Measurements from ENCODE around the gene SRPK2. TPM values are rescaled to one million over a fixed set of nuclear protein-coding genes. Genes with fewer than 3 reads are reported as not detected.
"Not testable (repeated sequence)": the region's sequence is repeated elsewhere in the genome, so short reads cannot be mapped to it uniquely, and the experiment has no call there.

The SRPK2 gene
- total RNA-seq, 5 donors from 2014 or later (not counting 1 experiment from before 2014, with no cell fraction given), result 41.6 to 71.4 (median 46.9) TPM

DNA sequence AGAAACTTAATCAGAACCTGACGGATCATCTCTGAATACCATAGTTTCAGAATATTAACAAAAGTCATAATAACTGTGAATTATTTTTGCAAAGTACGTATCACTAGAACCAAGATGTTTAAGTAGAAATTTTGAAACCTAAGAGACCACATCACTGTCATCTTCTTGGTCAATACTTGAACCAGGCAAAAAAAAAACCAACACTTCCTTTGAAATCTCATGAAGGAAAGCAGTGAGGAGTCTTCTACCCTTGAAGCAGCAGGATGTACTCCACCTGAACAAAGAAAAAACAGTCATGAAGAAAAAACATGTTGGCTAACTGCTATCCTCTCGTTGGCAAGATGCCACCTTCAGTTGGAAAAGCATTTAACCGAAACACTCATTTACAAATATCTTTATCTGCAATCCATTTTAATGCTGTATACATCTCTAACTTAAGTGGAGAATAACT, 82.4 kb downstream of the SRPK2 start:
- Histone ChIP-seq H3K36me3 (ENCODE audit: control insufficient read depth in 2 of 2, extremely low read depth in 1 of 2, insufficient read depth in 1 of 2, low read length in 1 of 2) (no peaks in the 10 kb centered on the region), H3K9me3 (no peaks in the 10 kb centered on the region), H3K4me1 (ENCODE audit: control insufficient read depth in 1 of 2, extremely low read depth in 1 of 2, insufficient read depth in 2 of 2, low read length in 2 of 2) (peaks cover 10 to 16% of the 10 kb centered on the region in 2 experiments), H3K4me3 (ENCODE audit: control insufficient read depth in 1 of 2, extremely low read depth in 1 of 2, low read length in 1 of 2) (no peak overlapping the region), H3K27ac (ENCODE audit: low read length) (no peak overlapping the region), H3K27me3 (replicated peaks in 1 of 2; ENCODE audit: control insufficient read depth in 2 of 2, extremely low read depth in 1 of 2, insufficient read depth in 2 of 2, low read length in 1 of 2) (no peaks in the 10 kb centered on the region)
- DNase-seq (peak in 2 of 35 experiments; percentile 4 to 29), ATAC-seq (replicated peaks in 1 of 4) (peak in 3 of 4 experiments; percentile 49 to 60 (median 55))
- no CpG with 5 or more reads among the region's 4 CpGs for WGBS (ENCODE audit: insufficient coverage)
- H3K9me3 Mint-ChIP-seq, result no peaks in the 10 kb centered on the region
- peak overlapping the region; percentile 55 to 71 for H3K27ac Mint-ChIP-seq
- ChIA-PET POLR2A (interaction anchor here in 1 of 2 donors (0.6 kb wide), 2 partner anchors 96 to 381 kb away, joined by 5 to 8 read pairs; no protein-coding TSS in a partner anchor), CTCF (no interaction called here)
- no peaks in the 10 kb centered on the region for H3K27me3 Mint-ChIP-seq
- H3K4me3 Mint-ChIP-seq, result peak overlapping the region in 2 of 3 donors; percentile 2 to 54
- no peaks in the 10 kb centered on the region for H3K36me3 Mint-ChIP-seq
- peaks cover 66 to 74% (median 71%) of the 10 kb centered on the region in 3 donors for H3K4me1 Mint-ChIP-seq

DNA sequence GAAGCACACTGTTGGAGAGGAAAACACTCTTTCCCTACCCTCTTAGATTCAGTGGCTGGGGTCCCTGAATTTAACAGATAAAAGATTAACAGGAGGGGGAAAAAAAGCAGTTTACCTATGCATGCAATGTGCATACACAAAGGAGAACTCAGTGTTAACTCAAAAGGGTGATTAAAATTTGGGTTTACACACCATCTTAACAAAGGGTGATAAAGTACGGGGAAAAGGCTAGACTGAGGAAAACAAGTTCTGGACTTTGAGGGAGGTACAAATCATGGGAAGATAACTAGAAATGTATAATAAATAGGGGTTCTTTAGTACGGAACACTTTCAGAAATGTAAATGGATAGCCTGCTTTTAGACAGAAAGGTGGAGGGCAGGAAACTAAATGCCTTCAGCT, 83.1 kb downstream of the SRPK2 start:
- H3K27ac ChIP-seq (ENCODE audit: low read length), result no peak overlapping the region
- ATAC-seq (replicated peaks in 1 of 4) (no peak), DNase-seq (no peak)
- H3K36me3 ChIP-seq (ENCODE audit: control insufficient read depth in 2 of 2, extremely low read depth in 1 of 2, insufficient read depth in 1 of 2, low read length in 1 of 2), result no peaks in the 10 kb centered on the region
- H3K4me3 Mint-ChIP-seq, result no peak overlapping the region
- WGBS (ENCODE audit: insufficient coverage), result no CpG with 5 or more reads among the region's 2 CpGs
- peak overlapping the region; percentile 41 to 71 for H3K27ac Mint-ChIP-seq
- H3K27me3 ChIP-seq (replicated peaks in 1 of 2; ENCODE audit: control insufficient read depth in 2 of 2, extremely low read depth in 1 of 2, insufficient read depth in 2 of 2, low read length in 1 of 2), result no peaks in the 10 kb centered on the region
- H3K9me3 Mint-ChIP-seq, result no peaks in the 10 kb centered on the region
- no peaks in the 10 kb centered on the region for H3K9me3 ChIP-seq
- CTCF ChIA-PET, result no interaction called here
- H3K36me3 Mint-ChIP-seq, result no peaks in the 10 kb centered on the region
- peaks cover 10 to 20% of the 10 kb centered on the region in 2 experiments for H3K4me1 ChIP-seq (ENCODE audit: control insufficient read depth in 1 of 2, extremely low read depth in 1 of 2, insufficient read depth in 2 of 2, low read length in 2 of 2)
- POLR2A ChIA-PET, result no interaction called here
- peaks cover 69 to 73% (median 72%) of the 10 kb centered on the region in 3 donors for H3K4me1 Mint-ChIP-seq
- no peaks in the 10 kb centered on the region for H3K27me3 Mint-ChIP-seq
- H3K4me3 ChIP-seq (ENCODE audit: control insufficient read depth in 1 of 2, extremely low read depth in 1 of 2, low read length in 1 of 2), result no peak overlapping the region

DNA sequence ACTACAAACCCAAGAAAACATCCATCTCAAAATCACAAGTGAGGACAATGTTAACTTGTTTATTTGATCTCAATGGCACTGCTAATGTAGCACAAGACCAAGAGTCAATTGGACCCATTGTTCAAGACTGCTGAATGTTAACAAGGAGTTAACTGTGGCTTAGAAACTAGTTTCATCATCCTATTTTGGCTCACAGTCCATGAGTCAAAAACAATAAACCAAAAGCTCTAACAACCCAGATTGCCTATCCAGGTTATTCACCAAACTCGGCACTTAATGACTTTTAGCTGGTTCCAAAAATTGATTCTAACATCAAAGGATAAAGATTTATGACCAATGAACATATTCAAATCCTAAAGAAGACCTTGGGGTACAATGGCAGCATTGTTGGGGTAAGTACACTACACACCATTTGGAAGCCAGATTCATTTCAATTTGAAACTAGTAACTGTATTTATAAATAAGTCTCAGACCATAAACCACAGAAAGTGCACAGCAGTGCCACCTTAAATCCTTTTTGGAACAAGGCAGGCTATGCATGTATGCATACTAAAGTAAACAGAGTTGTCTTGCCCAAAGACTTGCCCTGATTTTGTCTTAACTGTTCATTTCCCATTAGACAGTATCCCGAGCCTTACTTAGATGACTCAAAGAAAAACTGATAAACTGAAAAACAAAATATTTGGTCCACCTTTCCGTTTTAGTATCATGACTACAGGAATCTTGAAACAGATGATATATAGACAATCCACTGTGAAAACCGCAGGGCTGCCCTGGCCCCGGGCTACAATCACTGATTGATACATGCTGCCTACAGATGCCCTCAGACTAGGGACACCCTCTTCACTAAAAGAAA, 84.5 kb downstream of the SRPK2 start:
- no peaks in the 10 kb centered on the region for H3K9me3 Mint-ChIP-seq
- DNase-seq, result no peak
- no peak overlapping the region for H3K4me3 Mint-ChIP-seq
- CTCF ChIA-PET, result interaction anchor here in 1 of 2 donors (0.5 kb wide), 1 partner anchor 358 kb away, joined by 4 read pairs; no protein-coding TSS in a partner anchor
- H3K36me3 Mint-ChIP-seq, result no peaks in the 10 kb centered on the region
- H3K27me3 ChIP-seq (replicated peaks in 1 of 2; ENCODE audit: control insufficient read depth in 2 of 2, extremely low read depth in 1 of 2, insufficient read depth in 2 of 2, low read length in 1 of 2), result no peaks in the 10 kb centered on the region
- POLR2A ChIA-PET, result interaction anchor here in 1 of 2 donors (0.6 kb wide), 2 partner anchors 24 to 42 kb away, joined by 3 to 4 read pairs; no protein-coding TSS in a partner anchor
- H3K36me3 ChIP-seq (ENCODE audit: control insufficient read depth in 2 of 2, extremely low read depth in 1 of 2, insufficient read depth in 1 of 2, low read length in 1 of 2), result no peaks in the 10 kb centered on the region
- WGBS (ENCODE audit: insufficient coverage), result 56% methylated on average over 4 of the region's 5 CpGs
- peaks cover 13 to 20% of the 10 kb centered on the region in 2 experiments for H3K4me1 ChIP-seq (ENCODE audit: control insufficient read depth in 1 of 2, extremely low read depth in 1 of 2, insufficient read depth in 2 of 2, low read length in 2 of 2)
- H3K9me3 ChIP-seq, result no peaks in the 10 kb centered on the region
- H3K4me3 ChIP-seq (ENCODE audit: control insufficient read depth in 1 of 2, extremely low read depth in 1 of 2, low read length in 1 of 2), result no peak overlapping the region
- peaks cover 71 to 74% (median 73%) of the 10 kb centered on the region in 3 donors for H3K4me1 Mint-ChIP-seq
- peak overlapping the region; percentile 20 to 59 for H3K27ac Mint-ChIP-seq
- peak in 1 of 4 experiments; percentile 23 for ATAC-seq (replicated peaks in 1 of 4)
- H3K27ac ChIP-seq (ENCODE audit: low read length), result no peak overlapping the region
- no peaks in the 10 kb centered on the region for H3K27me3 Mint-ChIP-seq

DNA sequence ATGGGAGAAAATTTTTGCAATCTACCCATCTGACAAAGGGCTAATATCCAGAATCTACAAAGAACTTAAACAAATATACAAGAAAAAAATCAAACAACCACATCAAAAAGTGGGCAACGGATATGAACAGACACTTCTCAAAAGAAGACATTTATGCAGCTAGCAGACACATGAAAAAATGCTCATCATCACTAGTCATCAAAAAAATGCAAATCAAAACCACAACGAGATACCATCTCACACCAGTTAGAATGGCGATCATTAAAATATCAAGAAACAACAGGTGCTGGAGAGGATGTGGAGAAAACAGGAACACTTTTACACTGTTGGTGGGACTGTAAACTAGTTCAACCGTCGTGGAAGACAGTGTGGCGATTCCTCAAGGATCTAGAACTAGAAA, 88.1 kb downstream of the SRPK2 start:
- H3K4me3 ChIP-seq (ENCODE audit: control insufficient read depth in 1 of 2, extremely low read depth in 1 of 2, low read length in 1 of 2); H3K9me3 Mint-ChIP-seq; CTCF ChIA-PET; H3K27me3 ChIP-seq (replicated peaks in 1 of 2; ENCODE audit: control insufficient read depth in 2 of 2, extremely low read depth in 1 of 2, insufficient read depth in 2 of 2, low read length in 1 of 2); POLR2A ChIA-PET; H3K36me3 Mint-ChIP-seq; ATAC-seq (replicated peaks in 1 of 4); H3K36me3 ChIP-seq (ENCODE audit: control insufficient read depth in 2 of 2, extremely low read depth in 1 of 2, insufficient read depth in 1 of 2, low read length in 1 of 2); H3K27me3 Mint-ChIP-seq; H3K9me3 ChIP-seq: not testable (repeated sequence)
- Mint-ChIP-seq H3K4me3 (peak overlapping the region; percentile 21 to 53 (median 44)), H3K4me1 (peaks cover 65 to 74% (median 70%) of the 10 kb centered on the region in 3 donors), H3K27ac (peak overlapping the region; percentile 59 to 75)
- Histone ChIP-seq H3K4me1 (ENCODE audit: control insufficient read depth in 1 of 2, extremely low read depth in 1 of 2, insufficient read depth in 2 of 2, low read length in 2 of 2) (peaks cover 3 to 31% of the 10 kb centered on the region in 2 experiments), H3K27ac (ENCODE audit: low read length) (peak overlapping the region; percentile 0)
- WGBS (ENCODE audit: insufficient coverage), result 0% methylated on average over 1 of the region's 6 CpGs
- peak in 2 of 35 experiments; percentile 8 to 36 for DNase-seq

DNA sequence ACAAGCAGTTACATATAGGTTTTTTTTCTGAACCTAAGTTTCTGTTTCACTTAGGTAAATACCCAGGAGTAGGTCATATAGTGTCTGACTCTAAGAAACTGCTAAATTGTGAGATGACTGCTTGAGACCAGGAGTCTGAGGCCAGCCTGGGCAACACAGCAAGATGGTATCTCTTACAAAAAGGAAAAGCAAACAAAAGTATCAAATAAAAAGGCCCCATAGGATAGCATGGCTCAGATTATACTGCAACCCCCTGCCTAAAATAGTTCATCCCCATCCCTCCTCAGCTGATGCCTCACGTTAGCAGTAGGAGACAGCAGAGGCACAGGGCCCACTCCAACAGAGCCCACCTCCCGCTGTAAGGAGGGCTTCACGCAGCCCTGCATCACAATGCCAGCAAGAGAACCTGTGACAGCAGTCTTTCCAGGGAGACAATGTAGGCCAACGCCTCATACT, 90.3 kb downstream of the SRPK2 start:
- 81% methylated on average over 4 of the region's 4 CpGs for WGBS (ENCODE audit: insufficient coverage)
- H3K27ac Mint-ChIP-seq, result peak overlapping the region; percentile 77 to 86
- peak overlapping the region; percentile 18 for H3K27ac ChIP-seq (ENCODE audit: low read length)
- peaks cover 3 to 25% of the 10 kb centered on the region in 2 experiments for H3K4me1 ChIP-seq (ENCODE audit: control insufficient read depth in 1 of 2, extremely low read depth in 1 of 2, insufficient read depth in 2 of 2, low read length in 2 of 2)
- H3K27me3 Mint-ChIP-seq, result no peaks in the 10 kb centered on the region
- POLR2A ChIA-PET, result interaction anchor here in 1 of 2 donors (0.7 kb wide), 1 partner anchor 23 kb away, joined by 3 read pairs; no protein-coding TSS in a partner anchor
- peaks cover 3% of the 10 kb centered on the region for H3K36me3 Mint-ChIP-seq
- peaks cover 56 to 58% (median 56%) of the 10 kb centered on the region in 3 donors for H3K4me1 Mint-ChIP-seq
- no peaks in the 10 kb centered on the region for H3K27me3 ChIP-seq (replicated peaks in 1 of 2; ENCODE audit: control insufficient read depth in 2 of 2, extremely low read depth in 1 of 2, insufficient read depth in 2 of 2, low read length in 1 of 2)
- no peaks in the 10 kb centered on the region for H3K9me3 ChIP-seq
- H3K36me3 ChIP-seq (ENCODE audit: control insufficient read depth in 2 of 2, extremely low read depth in 1 of 2, insufficient read depth in 1 of 2, low read length in 1 of 2), result no peaks in the 10 kb centered on the region
- CTCF ChIA-PET, result no interaction called here
- H3K9me3 Mint-ChIP-seq, result no peaks in the 10 kb centered on the region
- H3K4me3 Mint-ChIP-seq, result peak overlapping the region in 2 of 3 donors; percentile 16 to 18
- H3K4me3 ChIP-seq (ENCODE audit: control insufficient read depth in 1 of 2, extremely low read depth in 1 of 2, low read length in 1 of 2), result no peak overlapping the region
- DNase-seq (peak in 1 of 35 experiments; percentile 21), ATAC-seq (replicated peaks in 1 of 4) (peak in 2 of 4 experiments; percentile 37 to 68)

DNA sequence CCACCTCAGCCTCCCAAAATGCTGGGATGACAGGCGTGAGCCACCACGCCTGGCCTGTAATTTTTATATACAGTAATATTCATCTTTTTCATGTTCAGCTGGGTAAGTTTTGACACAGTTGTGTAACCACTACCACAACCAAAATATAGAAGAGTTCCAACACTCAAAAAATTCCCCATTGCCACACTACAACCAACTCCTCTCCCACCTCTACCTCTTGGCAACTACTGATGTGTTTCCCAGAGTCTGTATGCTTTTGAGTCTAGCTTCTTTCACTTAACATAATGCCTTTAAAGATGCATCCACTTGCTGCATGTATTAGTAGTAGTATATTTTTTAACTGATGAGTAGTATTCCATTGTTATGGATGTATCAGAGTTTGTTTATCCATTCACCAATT, 90.7 kb downstream of the SRPK2 start:
- Mint-ChIP-seq H3K9me3 (no peaks in the 10 kb centered on the region), H3K4me3 (peak overlapping the region in 2 of 3 donors; percentile 16 to 18), H3K36me3 (peaks cover 3% of the 10 kb centered on the region), H3K27ac (peak overlapping the region; percentile 77 to 86), H3K4me1 (peaks cover 56 to 58% (median 56%) of the 10 kb centered on the region in 3 donors), H3K27me3 (no peaks in the 10 kb centered on the region)
- WGBS (ENCODE audit: insufficient coverage), result no CpG with 5 or more reads among the region's 2 CpGs
- H3K36me3 ChIP-seq (ENCODE audit: control insufficient read depth in 2 of 2, extremely low read depth in 1 of 2, insufficient read depth in 1 of 2, low read length in 1 of 2), result no peaks in the 10 kb centered on the region
- ATAC-seq (replicated peaks in 1 of 4) (no peak), DNase-seq (no peak)
- ChIA-PET POLR2A (interaction anchor here in 1 of 2 donors (1.0 kb wide), 1 partner anchor 29 kb away, joined by 3 read pairs; no protein-coding TSS in a partner anchor), CTCF (no interaction called here)
- peaks cover 3 to 25% of the 10 kb centered on the region in 2 experiments for H3K4me1 ChIP-seq (ENCODE audit: control insufficient read depth in 1 of 2, extremely low read depth in 1 of 2, insufficient read depth in 2 of 2, low read length in 2 of 2)
- no peaks in the 10 kb centered on the region for H3K27me3 ChIP-seq (replicated peaks in 1 of 2; ENCODE audit: control insufficient read depth in 2 of 2, extremely low read depth in 1 of 2, insufficient read depth in 2 of 2, low read length in 1 of 2)
- peak overlapping the region; percentile 18 for H3K27ac ChIP-seq (ENCODE audit: low read length)
- H3K4me3 ChIP-seq (ENCODE audit: control insufficient read depth in 1 of 2, extremely low read depth in 1 of 2, low read length in 1 of 2), result no peak overlapping the region
- no peaks in the 10 kb centered on the region for H3K9me3 ChIP-seq
